ENCODE results near the gene ERVMER34-1.

ERVMER34-1 gene

GRCh38 chr4:52726826-52727580 lies 24.2 kb downstream of the ERVMER34-1 start:
- TF ChIP-seq CTCF (IDR thresholded peaks at IDR 0.05; ENCODE audit: poor library complexity, severe bottlenecking), result no peak
- Histone ChIP-seq H3K4me3 (ENCODE audit: severe bottlenecking) (no peak overlapping the region), H3K27me3 (ENCODE audit: insufficient read depth, poor library complexity, severe bottlenecking) (no peaks in the 10 kb centered on the region), H3K27ac (ENCODE audit: poor library complexity, severe bottlenecking) (no peak overlapping the region), H3K4me1 (ENCODE audit: insufficient read depth, poor library complexity, severe bottlenecking) (peaks cover 4% of the 10 kb centered on the region), H3K9me3 (ENCODE audit: severe bottlenecking) (no peaks in the 10 kb centered on the region), H3K36me3 (ENCODE audit: low read depth) (no peaks in the 10 kb centered on the region)
- ATAC-seq (ENCODE audit: low read depth) (no peak), DNase-seq (ENCODE audit: low spot score) (no peak)

GRCh38 chr4:52721968-52722815 lies 29.0 kb downstream of the ERVMER34-1 start:
- peak overlapping the region; percentile 54 for H3K4me3 ChIP-seq (ENCODE audit: severe bottlenecking)
- peak; percentile 97 for ATAC-seq (ENCODE audit: low read depth)

GRCh38 chr4:52718123-52718522 lies 33.1 kb downstream of the ERVMER34-1 start:
- no peak for ATAC-seq (ENCODE audit: low read depth)
- H3K9me3 ChIP-seq (ENCODE audit: severe bottlenecking), result no peaks in the 10 kb centered on the region
- no peak overlapping the region for H3K27ac ChIP-seq (ENCODE audit: poor library complexity, severe bottlenecking)
- no peak overlapping the region for H3K4me3 ChIP-seq (ENCODE audit: severe bottlenecking)
- no peak for DNase-seq (ENCODE audit: low spot score)
- no peak for TF ChIP-seq CTCF (IDR thresholded peaks at IDR 0.05; ENCODE audit: poor library complexity, severe bottlenecking)
- H3K36me3 ChIP-seq (ENCODE audit: low read depth), result peaks cover 71% of the 10 kb centered on the region
- peaks cover 21% of the 10 kb centered on the region for H3K4me1 ChIP-seq (ENCODE audit: insufficient read depth, poor library complexity, severe bottlenecking)
- H3K27me3 ChIP-seq (ENCODE audit: insufficient read depth, poor library complexity, severe bottlenecking), result no peaks in the 10 kb centered on the region

More at GRCh38 chr4:52721968-52722815, 29.0 kb downstream of the ERVMER34-1 start:
- peaks cover 4% of the 10 kb centered on the region for H3K4me1 ChIP-seq (ENCODE audit: insufficient read depth, poor library complexity, severe bottlenecking)
- no peaks in the 10 kb centered on the region for H3K27me3 ChIP-seq (ENCODE audit: insufficient read depth, poor library complexity, severe bottlenecking)
- H3K9me3 ChIP-seq (ENCODE audit: severe bottlenecking), result no peaks in the 10 kb centered on the region
- H3K27ac ChIP-seq (ENCODE audit: poor library complexity, severe bottlenecking), result peak overlapping the region; percentile 19
- peaks cover 30% of the 10 kb centered on the region for H3K36me3 ChIP-seq (ENCODE audit: low read depth)
- DNase-seq (ENCODE audit: low spot score), result peak; percentile 94
- no peak for TF ChIP-seq CTCF (IDR thresholded peaks at IDR 0.05; ENCODE audit: poor library complexity, severe bottlenecking)

GRCh38 chr4:52716364-52717151 lies 34.7 kb downstream of the ERVMER34-1 start:
- Histone ChIP-seq H3K36me3 (ENCODE audit: low read depth) (peaks cover 74% of the 10 kb centered on the region), H3K27ac (ENCODE audit: poor library complexity, severe bottlenecking) (no peak overlapping the region), H3K27me3 (ENCODE audit: insufficient read depth, poor library complexity, severe bottlenecking) (no peaks in the 10 kb centered on the region), H3K4me1 (ENCODE audit: insufficient read depth, poor library complexity, severe bottlenecking) (peaks cover 21% of the 10 kb centered on the region), H3K4me3 (ENCODE audit: severe bottlenecking) (no peak overlapping the region), H3K9me3 (ENCODE audit: severe bottlenecking) (no peaks in the 10 kb centered on the region)
- ATAC-seq (ENCODE audit: low read depth), result no peak
- no peak for TF ChIP-seq CTCF (IDR thresholded peaks at IDR 0.05; ENCODE audit: poor library complexity, severe bottlenecking)
- DNase-seq (ENCODE audit: low spot score), result no peak

All from RWPE2 (cell line).